HFFc6 (cell line): ENCODE measurements around the gene FFAR2. TPM values are rescaled to one million over a fixed set of nuclear protein-coding genes. Genes with fewer than 3 reads are reported as not detected.

Source experiments
- DNase-seq: peaks from one replicate; pipeline ENCODE4 v3.0.0-alpha.2; 2018
- H3K27ac Mint-ChIP-seq: 2 replicates; pipeline ENCODE4 v1.8.0; 2020; ENCODE audit warnings: mild to moderate bottlenecking, mixed read lengths
- H3K27me3 Mint-ChIP-seq: 2 replicates; pipeline ENCODE4 v1.8.0; 2021; ENCODE audit warnings: mild to moderate bottlenecking, moderate library complexity, mixed read lengths; ENCODE audit not compliant: insufficient read depth
- H3K36me3 Mint-ChIP-seq: 2 replicates; pipeline ENCODE4 v1.8.0; 2021; ENCODE audit warnings: low read depth, mixed read lengths
- H3K4me1 Mint-ChIP-seq: 2 replicates; pipeline ENCODE4 v1.8.0; 2020; ENCODE audit warnings: low read depth, mixed read lengths
- H3K4me3 Mint-ChIP-seq: 2 replicates; pipeline ENCODE4 v1.8.0; 2020; ENCODE audit warnings: mild to moderate bottlenecking, moderate library complexity, mixed read lengths
- H3K9me3 Mint-ChIP-seq: 2 replicates; pipeline ENCODE4 v1.8.0; 2020; ENCODE audit warnings: mild to moderate bottlenecking, mixed read lengths
- total RNA-seq, 6 experiments: library from RNA; stranded (reverse); fragmentation: NEBNext Ultra II Directional; extraction: Animal tissue kit (Norgen Biotek cat#: 25700); gene quantifications; 2 replicates in 1 of 6; 3 replicates in 5 of 6; pipeline ENCODE4 v1.2.3, GENCODE V29; 2021
- TF ChIP-seq, protein P1 (sequence below): fragments of 200-600 bp; sonication (generic); IDR thresholded peaks from 2 replicates; pipeline ENCODE4 v1.5.0; 2021; ENCODE audit warnings: antibody characterized with exemption, mild to moderate bottlenecking

FFAR2 gene
- total RNA-seq, 6 experiments from 2014 or later: not detected

DNA sequence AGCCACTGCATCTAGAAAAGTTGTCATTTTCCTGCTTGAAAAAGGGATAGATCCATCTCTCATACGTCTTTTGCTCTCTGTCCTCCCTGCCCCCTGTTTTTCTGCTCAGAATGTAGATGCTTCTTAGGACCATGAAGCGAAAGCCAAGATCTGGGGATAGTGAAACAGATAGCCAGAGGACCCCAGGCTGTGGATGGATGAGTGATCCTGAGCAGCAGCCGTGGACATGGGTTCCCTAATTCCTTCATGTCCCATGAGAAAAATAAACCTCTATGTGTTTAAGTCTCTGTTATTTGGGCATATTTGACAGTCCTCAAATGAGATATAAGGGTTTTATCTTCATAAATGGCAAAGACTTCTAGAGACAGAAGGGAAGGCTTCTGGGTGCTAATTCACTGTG, 12.2 kb upstream of the FFAR2 start:
- Mint-ChIP-seq H3K4me1 (peaks cover 10% of the 10 kb centered on the region), H3K36me3 (no peaks in the 10 kb centered on the region), H3K9me3 (no peaks in the 10 kb centered on the region), H3K27me3 (peaks cover 51% of the 10 kb centered on the region), H3K4me3 (no peak overlapping the region), H3K27ac (no peak overlapping the region)
- no peak for DNase-seq
- TF ChIP-seq, protein P1, sequence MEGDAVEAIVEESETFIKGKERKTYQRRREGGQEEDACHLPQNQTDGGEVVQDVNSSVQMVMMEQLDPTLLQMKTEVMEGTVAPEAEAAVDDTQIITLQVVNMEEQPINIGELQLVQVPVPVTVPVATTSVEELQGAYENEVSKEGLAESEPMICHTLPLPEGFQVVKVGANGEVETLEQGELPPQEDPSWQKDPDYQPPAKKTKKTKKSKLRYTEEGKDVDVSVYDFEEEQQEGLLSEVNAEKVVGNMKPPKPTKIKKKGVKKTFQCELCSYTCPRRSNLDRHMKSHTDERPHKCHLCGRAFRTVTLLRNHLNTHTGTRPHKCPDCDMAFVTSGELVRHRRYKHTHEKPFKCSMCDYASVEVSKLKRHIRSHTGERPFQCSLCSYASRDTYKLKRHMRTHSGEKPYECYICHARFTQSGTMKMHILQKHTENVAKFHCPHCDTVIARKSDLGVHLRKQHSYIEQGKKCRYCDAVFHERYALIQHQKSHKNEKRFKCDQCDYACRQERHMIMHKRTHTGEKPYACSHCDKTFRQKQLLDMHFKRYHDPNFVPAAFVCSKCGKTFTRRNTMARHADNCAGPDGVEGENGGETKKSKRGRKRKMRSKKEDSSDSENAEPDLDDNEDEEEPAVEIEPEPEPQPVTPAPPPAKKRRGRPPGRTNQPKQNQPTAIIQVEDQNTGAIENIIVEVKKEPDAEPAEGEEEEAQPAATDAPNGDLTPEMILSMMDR: no peak

DNA sequence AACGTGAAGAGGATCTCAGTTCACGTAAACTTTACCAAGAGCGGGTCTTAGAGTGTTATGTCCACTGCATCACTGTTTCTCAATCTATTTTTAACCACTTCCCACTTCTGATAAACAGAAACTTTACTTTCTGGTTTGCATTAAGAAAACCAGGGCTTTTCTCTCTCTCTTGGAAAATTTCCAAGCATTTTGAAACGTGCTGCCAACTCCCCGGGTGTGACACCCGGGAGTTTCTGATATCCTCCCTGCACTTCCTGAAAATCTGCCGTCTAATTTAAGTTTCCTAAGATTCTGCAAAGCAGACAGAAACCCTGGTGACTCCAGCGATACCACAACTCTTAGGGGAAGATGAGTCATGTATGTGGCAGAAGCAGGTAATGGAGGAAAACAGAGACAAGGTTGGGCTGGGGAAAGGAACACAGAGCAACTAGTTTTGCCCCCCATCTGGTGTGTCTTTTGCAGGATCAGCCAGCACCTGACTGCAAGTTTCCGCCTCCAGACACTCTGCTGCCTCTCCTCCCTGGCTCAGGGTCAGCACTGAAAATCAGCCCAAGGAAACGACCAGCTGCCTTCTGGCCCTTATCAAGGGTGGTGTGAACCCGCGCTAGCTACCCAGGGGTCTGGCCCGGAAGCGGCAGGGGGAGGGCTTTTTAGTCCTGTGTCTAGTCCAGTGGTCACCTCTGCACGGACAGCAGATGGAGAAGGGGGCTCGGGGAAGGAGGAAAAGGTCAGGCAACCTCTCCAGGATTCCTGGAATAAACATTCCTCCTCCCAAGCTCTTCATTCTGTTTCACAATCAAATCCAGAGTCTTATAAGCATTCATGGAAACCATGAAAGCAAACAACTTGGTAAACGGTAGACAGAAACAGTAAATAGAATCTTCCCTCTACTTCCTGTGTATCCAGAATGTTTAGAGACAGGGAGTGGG, 11.3 kb upstream of the FFAR2 start:
- Mint-ChIP-seq H3K27ac (no peak overlapping the region), H3K9me3 (no peaks in the 10 kb centered on the region), H3K4me3 (0 out of 2 replicates have a peak overlapping the region, but pooled peaks have one; percentile 3), H3K27me3 (peaks cover 55% of the 10 kb centered on the region), H3K36me3 (no peaks in the 10 kb centered on the region), H3K4me1 (peaks cover 10% of the 10 kb centered on the region)
- no peak for DNase-seq
- TF ChIP-seq, protein P1: no peak

DNA sequence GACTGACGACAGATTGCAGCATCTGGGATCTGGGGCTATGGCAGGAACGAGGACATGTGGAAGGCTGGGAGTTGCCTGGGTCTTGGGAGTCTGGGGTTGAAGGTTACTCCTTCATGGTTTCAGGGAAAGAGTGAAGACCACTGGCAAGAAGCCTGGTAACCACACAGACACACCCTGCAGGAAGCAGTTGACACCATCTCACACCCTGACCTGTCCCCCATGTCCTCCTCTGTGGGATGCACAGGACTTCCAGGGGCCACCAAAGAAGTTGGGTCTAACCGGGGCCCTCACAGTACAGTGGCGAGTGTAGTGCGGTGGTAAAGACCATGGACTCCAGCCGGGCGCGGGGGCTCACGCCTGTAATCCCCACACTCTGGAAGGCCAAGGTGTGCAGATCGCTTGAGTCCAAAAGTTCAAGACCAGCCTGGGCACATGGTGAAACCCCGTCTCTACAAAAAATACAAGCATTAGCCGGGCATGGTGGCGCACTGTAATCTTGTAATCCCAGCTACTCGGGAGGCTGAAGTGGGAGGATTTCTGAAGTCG, 10.6 kb upstream of the FFAR2 start:
- Mint-ChIP-seq H3K4me3 (no peak overlapping the region), H3K4me1 (peaks cover 10% of the 10 kb centered on the region), H3K36me3 (no peaks in the 10 kb centered on the region), H3K27me3 (peaks cover 54% of the 10 kb centered on the region), H3K9me3 (no peaks in the 10 kb centered on the region), H3K27ac (no peak overlapping the region)
- DNase-seq: no peak
- TF ChIP-seq, protein P1: no peak

DNA sequence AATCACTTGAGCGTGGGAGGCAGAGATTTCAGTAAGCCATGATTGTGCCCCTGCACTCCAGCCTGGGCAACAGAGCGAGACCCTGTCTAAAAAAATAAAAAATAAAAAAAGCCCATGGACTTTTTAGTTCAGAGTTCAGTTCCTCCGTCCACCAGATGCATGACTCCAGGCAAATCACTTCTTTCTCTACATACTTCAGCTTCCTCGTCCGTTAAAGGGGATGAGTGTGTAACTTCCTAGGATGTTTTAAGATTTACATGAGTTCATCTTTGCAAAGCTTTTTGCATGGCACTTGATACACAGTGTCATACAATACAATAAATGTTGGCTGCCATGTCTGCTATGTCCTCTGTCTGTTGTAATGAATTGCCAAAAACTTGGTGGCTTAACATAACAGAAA, 10.0 kb upstream of the FFAR2 start:
- TF ChIP-seq, protein P1: no peak
- Mint-ChIP-seq H3K36me3 (no peaks in the 10 kb centered on the region), H3K4me1 (peaks cover 10% of the 10 kb centered on the region), H3K27me3 (peaks cover 48% of the 10 kb centered on the region), H3K9me3 (no peaks in the 10 kb centered on the region), H3K27ac (no peak overlapping the region), H3K4me3 (no peak overlapping the region)
- DNase-seq: no peak

DNA sequence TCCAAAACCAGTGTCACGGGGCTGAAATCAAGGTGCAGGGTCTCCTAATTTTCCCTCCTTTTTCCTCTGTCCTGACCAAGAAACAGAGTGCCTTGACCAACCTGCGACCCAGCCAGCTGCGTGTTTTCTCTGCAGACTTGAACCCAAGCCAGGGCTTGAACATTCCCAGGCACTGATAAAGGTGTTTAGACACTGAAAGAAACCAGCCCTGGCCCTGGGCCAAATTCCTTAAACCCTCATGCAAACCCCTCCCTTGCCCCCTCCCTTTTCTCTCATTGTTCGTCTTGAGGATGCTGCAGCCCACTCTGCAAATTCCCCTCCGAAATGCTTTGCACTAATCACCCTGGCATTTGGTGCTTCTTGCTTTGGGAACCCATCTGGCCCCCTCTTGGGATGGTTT, 9.5 kb upstream of the FFAR2 start:
- Mint-ChIP-seq H3K36me3 (no peaks in the 10 kb centered on the region), H3K27ac (no peak overlapping the region), H3K9me3 (no peaks in the 10 kb centered on the region), H3K27me3 (peaks cover 44% of the 10 kb centered on the region), H3K4me3 (no peak overlapping the region), H3K4me1 (peaks cover 10% of the 10 kb centered on the region)
- no peak for DNase-seq
- TF ChIP-seq, protein P1: no peak
